Left ventricle myocardium inferior (tissue), 1 donor: ENCODE measurements around the gene APAF1. TPM values are rescaled to one million over a fixed set of nuclear protein-coding genes. Genes with fewer than 3 reads are reported as not detected.

Source experiments
- DNase-seq: peaks from one replicate; pipeline ENCODE4 v3.0.0-alpha.2; 2020
- H3K27ac ChIP-seq: fragments of 200-600 bp; replicated peaks from 2 replicates; pipeline ENCODE4 v1.8.0; 2021
- H3K27me3 ChIP-seq: fragments of 200-600 bp; 2 replicates; pipeline ENCODE4 v1.8.0; 2021; ENCODE audit warnings: low read depth
- H3K36me3 ChIP-seq: fragments of 200-600 bp; 2 replicates; pipeline ENCODE4 v1.8.0; 2021
- H3K4me1 ChIP-seq: fragments of 200-600 bp; 2 replicates; pipeline ENCODE4 v1.8.0; 2021
- H3K4me3 ChIP-seq: fragments of 200-600 bp; 2 replicates; pipeline ENCODE4 v1.8.0; 2021; ENCODE audit warnings: mild to moderate bottlenecking, moderate library complexity
- H3K9me3 ChIP-seq: fragments of 200-600 bp; replicated peaks from 2 replicates; pipeline ENCODE4 v1.8.0; 2021
- CTCF ChIP-seq: fragments of 200-600 bp; IDR thresholded peaks from 2 replicates; pipeline ENCODE4 v1.8.0; 2021; ENCODE audit warnings: antibody characterized with exemption, mild to moderate bottlenecking, borderline replicate concordance
- intact Hi-C: fragments of 100-400 bp; cut with micrococcal nuclease; formaldehyde crosslinking; loops from one replicate; pipeline ENCODE4 v1.11.0; 2022
- total RNA-seq: library from RNA; stranded (reverse); fragmentation: NEBNext Ultra II Directional; extraction: Animal tissue kit (Norgen Biotek cat#: 25700); gene quantifications from one replicate; pipeline ENCODE4 v1.2.1, GENCODE V29; 2021
- donor health status: DM: no; HTN: yes; CAD: no; lungs with severe emphysema.

The APAF1 gene
- total RNA-seq, 1 donor from 2014 or later = 5.0 TPM

DNA sequence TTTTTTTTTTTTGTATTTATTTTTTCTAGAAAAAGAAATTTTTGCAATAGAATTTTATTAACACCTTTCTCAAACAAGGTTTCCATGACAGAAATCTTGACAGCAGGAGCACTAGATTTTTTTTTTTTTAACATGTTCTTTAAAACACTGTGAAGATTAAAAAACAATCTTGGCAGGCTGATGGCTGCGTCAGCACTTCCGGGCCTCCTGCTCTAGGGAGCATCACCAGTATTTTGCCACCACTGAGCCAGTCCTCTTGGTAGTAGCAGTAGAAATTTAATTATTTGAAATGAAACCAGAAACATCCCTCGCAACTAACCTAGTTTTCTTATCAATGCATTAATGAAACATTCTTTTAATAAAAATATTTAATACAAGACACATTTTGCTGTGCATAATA, 99.6 kb downstream of the APAF1 start:
- H3K4me3 ChIP-seq = no peak overlapping the region
- H3K27ac ChIP-seq = no peak overlapping the region
- no peak for DNase-seq
- H3K9me3 ChIP-seq = no peaks in the 10 kb centered on the region
- TF ChIP-seq CTCF = no peak
- intact Hi-C loops = no loop called here
- peaks cover 37% of the 10 kb centered on the region for H3K27me3 ChIP-seq
- H3K4me1 ChIP-seq = peaks cover 10% of the 10 kb centered on the region
- no peaks in the 10 kb centered on the region for H3K36me3 ChIP-seq

DNA sequence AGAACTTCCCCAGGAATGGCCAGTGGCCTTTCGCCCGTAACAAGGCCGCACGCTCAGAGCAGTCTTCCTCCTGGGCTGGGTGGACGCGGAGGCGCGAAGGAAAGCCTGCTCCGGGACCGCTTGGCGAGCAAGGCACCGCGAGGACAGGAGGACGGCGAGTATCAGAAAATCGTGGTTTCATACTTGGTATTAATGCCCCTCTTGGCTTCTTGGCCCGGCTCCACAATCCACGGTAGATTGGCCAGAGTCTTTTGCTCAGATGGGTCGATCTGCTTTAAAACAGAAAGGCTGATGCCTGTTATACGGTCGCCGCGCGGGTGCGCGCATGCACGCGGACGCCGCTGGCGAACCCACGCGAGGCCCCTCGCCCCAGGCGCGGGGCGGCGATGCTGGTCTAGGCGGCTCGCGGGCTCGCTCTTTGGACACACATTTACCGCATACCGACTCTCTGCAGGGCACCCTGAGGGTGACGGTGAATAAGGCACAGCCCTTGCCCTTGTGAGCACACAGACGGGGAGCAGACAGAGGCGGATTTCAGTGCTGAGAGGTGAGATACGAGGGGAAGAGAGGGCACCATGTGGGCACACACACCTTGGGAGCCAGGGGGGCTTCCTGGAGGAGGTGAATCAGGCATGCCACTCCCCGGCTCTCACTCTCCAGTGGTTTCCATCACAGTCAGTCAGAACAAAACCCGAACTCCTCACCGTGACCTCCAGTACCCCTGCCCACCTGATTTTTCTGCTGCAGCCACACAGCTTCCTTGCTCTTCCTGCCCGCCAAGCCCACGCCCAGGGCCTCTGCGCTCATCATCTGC, 100.7 kb downstream of the APAF1 start:
- no peak for DNase-seq
- Histone ChIP-seq H3K36me3 (no peaks in the 10 kb centered on the region), H3K4me1 (peaks cover 10% of the 10 kb centered on the region), H3K27ac (no peak overlapping the region), H3K4me3 (peak overlapping the region; percentile 63), H3K27me3 (peaks cover 38% of the 10 kb centered on the region), H3K9me3 (no peaks in the 10 kb centered on the region)
- intact Hi-C loops = no loop called here
- no peak for TF ChIP-seq CTCF

GRCh38 chr12:98748463-98748862, 103.4 kb downstream of the APAF1 start:
- Histone ChIP-seq H3K27me3 (peaks cover 34% of the 10 kb centered on the region), H3K4me3 (no peak overlapping the region), H3K27ac (no peak overlapping the region), H3K9me3 (no peaks in the 10 kb centered on the region), H3K36me3 (no peaks in the 10 kb centered on the region), H3K4me1 (peaks cover 10% of the 10 kb centered on the region)
- intact Hi-C loops = no loop called here
- TF ChIP-seq CTCF = no peak
- no peak for DNase-seq

GRCh38 chr12:98750511-98750910, 105.4 kb downstream of the APAF1 start:
- no peak for DNase-seq
- Histone ChIP-seq H3K27ac (no peak overlapping the region), H3K9me3 (no peaks in the 10 kb centered on the region), H3K4me1 (peaks cover 8% of the 10 kb centered on the region), H3K4me3 (no peak overlapping the region), H3K36me3 (no peaks in the 10 kb centered on the region), H3K27me3 (peaks cover 31% of the 10 kb centered on the region)
- intact Hi-C loops = no loop called here
- TF ChIP-seq CTCF = no peak

DNA sequence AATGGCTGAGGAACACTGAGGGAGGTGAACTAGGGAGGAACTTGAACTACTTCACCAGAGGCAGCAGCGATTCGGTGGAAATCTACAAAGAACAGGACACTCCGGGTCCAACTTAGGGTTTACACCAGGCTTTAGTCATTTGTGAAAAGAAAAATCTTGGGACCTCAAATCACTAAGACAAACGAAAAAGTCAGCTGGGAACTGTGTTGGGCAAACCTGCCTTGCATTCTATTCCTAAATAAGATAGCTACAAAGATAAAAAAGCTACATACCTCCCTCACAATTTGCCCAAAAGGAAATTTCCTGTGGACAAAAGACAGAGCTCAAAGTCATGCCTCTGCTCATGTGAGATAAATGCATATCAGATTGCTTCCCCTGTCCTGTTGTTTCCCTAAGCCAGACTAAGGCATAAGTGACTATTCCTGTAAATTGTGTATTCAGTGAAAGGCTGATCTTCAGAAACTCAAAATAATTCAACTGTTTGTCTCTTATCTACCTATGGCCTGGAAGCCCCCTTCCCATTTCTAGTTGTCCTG, 106.6 kb downstream of the APAF1 start:
- Histone ChIP-seq H3K4me3 (no peak overlapping the region), H3K27ac (no peak overlapping the region), H3K9me3 (no peaks in the 10 kb centered on the region), H3K27me3 (peaks cover 25% of the 10 kb centered on the region), H3K36me3 (no peaks in the 10 kb centered on the region), H3K4me1 (no peaks in the 10 kb centered on the region)
- no peak for DNase-seq
- intact Hi-C loops = no loop called here
- no peak for TF ChIP-seq CTCF
